Right lobe of liver (tissue), 6 donors: ENCODE data around the gene GNAT2. TPM values are rescaled to one million over a fixed set of nuclear protein-coding genes. Genes with fewer than 3 reads are reported as not detected.

Source experiments
- ATAC-seq, 4 donors: fragments of 200-7000 bp; cut with Tn5 transposase; one replicate each; pipeline ENCODE4 v1.9.1; 2020; ENCODE audit warnings: mild to moderate bottlenecking in 4 of 4, moderate library complexity in 4 of 4
- DNase-seq, 3 donors: peaks; one replicate each; pipeline ENCODE4 v3.0.0-alpha.2; 2020
- H3K27ac ChIP-seq, 3 donors: fragments of 200-600 bp; one replicate each; pipeline ENCODE4 v1.8.0; 2022
- H3K27me3 ChIP-seq, 2 donors: fragments of 200-600 bp; one replicate each; pipeline ENCODE4 v1.8.0; 2022
- H3K36me3 ChIP-seq, 4 donors: fragments of 200-600 bp; sonication (generic) in 1 of 4; one replicate each; pipeline versions ENCODE4 v1.5.1 to v1.8.0; 2017 to 2022; ENCODE audit warnings: control low read depth in 1 of 4
- H3K4me1 ChIP-seq, 4 donors: fragments of 200-600 bp; sonication (generic) in 1 of 4; one replicate each; pipeline versions ENCODE4 v1.5.1 to v1.8.0; 2017 to 2022; ENCODE audit warnings: control low read depth in 1 of 4
- H3K4me3 ChIP-seq, 3 donors: fragments of 200-600 bp; one replicate each; pipeline ENCODE4 v1.8.0; 2022
- H3K9me3 ChIP-seq, 4 donors: fragments of 200-600 bp; sonication (generic) in 1 of 4; one replicate each; pipeline versions ENCODE4 v1.5.1 to v1.8.0; 2017 to 2022; ENCODE audit warnings: control low read depth in 1 of 4
- CTCF ChIP-seq, 4 donors: fragments of 200-600 bp in 3 of 4; fragments of 450-650 bp in 1 of 4; IDR thresholded peaks; one replicate each; pipeline versions ENCODE4 v1.5.1 to v1.8.0; 2016 to 2022; ENCODE audit warnings: antibody characterized with exemption in 4 of 4, mild to moderate bottlenecking in 2 of 4
- POLR2A ChIP-seq: fragments of 450-650 bp; IDR thresholded peaks from one replicate; pipeline ENCODE4 v1.6.1; 2017; ENCODE audit warnings: antibody characterized with exemption, mild to moderate bottlenecking
- WGBS: methylation state at CpG from one replicate; pipeline ENCODE4 v1.1.6; 2018; ENCODE audit warnings: low coverage, low lambda C conversion rate; ENCODE audit not compliant: insufficient coverage; ENCODE audit errors: missing lambda C conversion rate; 5-methylcytosine and 5-hydroxymethylcytosine counted together
- intact Hi-C, 2 donors: fragments of 100-400 bp; cut with DNase I; formaldehyde crosslinking; loops; one replicate each; pipeline versions ENCODE4 v1.11.2 to v1.14.1; 2022
- total RNA-seq, 6 experiments: library from RNA; depleted of rRNA in 2 of 6; stranded (reverse); fragments of >200 nt in 2 of 6; fragmentation: NEBNext Ultra II Directional in 3 of 6; extraction: Animal tissue kit (Norgen Biotek cat#: 25700) in 3 of 6; gene quantifications; one replicate each; pipeline versions ENCODE4 v1.1.0 to v1.2.4, GENCODE V29; 2016 to 2023
- donor health status: DM: no; HTN: yes; CAD: no.
- donor health status: DM: no; HTN: no; CAD: no.
- donor health status: DM: no; HTN: no; CAD: no.
- donor health status: DM: no; HTN: yes; CAD: no.
- donor health status: DM: no; HTN: yes; CAD: no.

The GNAT2 gene
- total RNA-seq, 6 experiments from 2014 or later: 0.20 to 0.21 (median 0.20) TPM; not detected in 3

GRCh38 chr1:109653306-109653705 lies 33.9 kb upstream of the GNAT2 start:
- Histone ChIP-seq H3K4me3 (no peak overlapping the region), H3K9me3 (no peaks in the 10 kb centered on the region), H3K27ac (no peak overlapping the region), H3K36me3 (no peaks in the 10 kb centered on the region), H3K27me3 (no peaks in the 10 kb centered on the region), H3K4me1 (peaks cover 0 to 5% (median 0%) of the 10 kb centered on the region in 4 donors)
- no peak for TF ChIP-seq POLR2A
- TF ChIP-seq CTCF (IDR thresholded peaks at IDR 0.05): no peak
- intact Hi-C loops: no loop called here
- DNase-seq (no peak), ATAC-seq (no peak)
- 73% methylated on average over 2 of the region's 2 CpGs for WGBS

- TF ChIP-seq CTCF (IDR thresholded peaks at IDR 0.05): no peak
- no peak for TF ChIP-seq POLR2A
- Histone ChIP-seq H3K27me3 (no peaks in the 10 kb centered on the region), H3K9me3 (no peaks in the 10 kb centered on the region), H3K4me1 (peaks cover 0 to 5% (median 0%) of the 10 kb centered on the region in 4 donors), H3K4me3 (no peak overlapping the region), H3K36me3 (no peaks in the 10 kb centered on the region), H3K27ac (no peak overlapping the region)
- DNase-seq (no peak), ATAC-seq (no peak)
- intact Hi-C loops: no loop called here
- whole genome bisulfite sequencing: 77% methylated on average over 2 of the region's 2 CpGs
These were observed 33.0 kb upstream of the GNAT2 start for GRCh38 chr1:109652402-109652801.

GRCh38 chr1:109650609-109651008 lies 31.2 kb upstream of the GNAT2 start:
- no peaks in the 10 kb centered on the region for H3K9me3 ChIP-seq
- ATAC-seq (no peak), DNase-seq (no peak)
- no peak for TF ChIP-seq CTCF (IDR thresholded peaks at IDR 0.05)
- no peak for TF ChIP-seq POLR2A
- peaks cover 0 to 5% (median 0%) of the 10 kb centered on the region in 4 donors for H3K4me1 ChIP-seq
- H3K27me3 ChIP-seq: no peaks in the 10 kb centered on the region
- WGBS: 87% methylated on average over 3 of the region's 3 CpGs
- no peak overlapping the region for H3K27ac ChIP-seq
- no peak overlapping the region for H3K4me3 ChIP-seq
- intact Hi-C loops: no loop called here
- H3K36me3 ChIP-seq: no peaks in the 10 kb centered on the region

GRCh38 chr1:109649491-109649914 lies 30.1 kb upstream of the GNAT2 start:
- 33% methylated on average over 4 of the region's 4 CpGs for WGBS
- H3K9me3 ChIP-seq: no peaks in the 10 kb centered on the region
- no peak overlapping the region for H3K27ac ChIP-seq
- ATAC-seq (peak; percentile 33 to 61 (median 46)), DNase-seq (peak in 1 of 3 donors; percentile 21)
- intact Hi-C loops: no loop called here
- peak; percentile 32 to 44 (median 39) for TF ChIP-seq CTCF (IDR thresholded peaks at IDR 0.05)
- TF ChIP-seq POLR2A: no peak
- H3K4me1 ChIP-seq: no peaks in the 10 kb centered on the region
- H3K36me3 ChIP-seq: no peaks in the 10 kb centered on the region
- no peaks in the 10 kb centered on the region for H3K27me3 ChIP-seq
- peak overlapping the region in 2 of 3 donors; percentile 26 to 28 for H3K4me3 ChIP-seq

GRCh38 chr1:109644670-109645069 lies 25.3 kb upstream of the GNAT2 start:
- ATAC-seq: no peak
- no peak for TF ChIP-seq CTCF (IDR thresholded peaks at IDR 0.05)
- TF ChIP-seq POLR2A: no peak
- Histone ChIP-seq H3K4me3 (no peak overlapping the region), H3K36me3 (no peaks in the 10 kb centered on the region), H3K27me3 (no peaks in the 10 kb centered on the region), H3K4me1 (peaks cover 0 to 7% (median 0%) of the 10 kb centered on the region in 4 donors), H3K27ac (no peak overlapping the region), H3K9me3 (no peaks in the 10 kb centered on the region)
- intact Hi-C loops: loop anchor here (5.0 kb wide), 1 partner anchor 128 kb away; no protein-coding TSS in a partner anchor
- no CpG with 5 or more reads among the region's 10 CpGs for WGBS
- no peak for DNase-seq
